Sigmoid colon (tissue), 4 donors: ENCODE results near the gene CORO2B.

Experiments used
- CTCF ChIP-seq, 4 experiments: fragments of 450-650 bp in 3 of 4; fragments of 200-600 bp in 1 of 4; IDR thresholded peaks; one replicate each; pipeline ENCODE4 v1.5.1; 2016 to 2019; ENCODE audit warnings: antibody characterized with exemption in 4 of 4, mild to moderate bottlenecking in 3 of 4, moderate library complexity in 2 of 4
- POLR2A ChIP-seq, 2 donors: fragments of 450-650 bp; IDR thresholded peaks; one replicate each; pipeline ENCODE4 v1.6.1; 2016; ENCODE audit warnings: antibody characterized with exemption in 2 of 2, mild to moderate bottlenecking in 2 of 2, moderate library complexity in 2 of 2
- POLR2AphosphoS5 ChIP-seq, 4 donors: sonication (generic); formaldehyde crosslinking; IDR thresholded peaks; one replicate each; pipeline ENCODE4 v1.6.1; 2017; ENCODE audit warnings: antibody characterized with exemption in 4 of 4

- TF ChIP-seq POLR2AphosphoS5 (IDR thresholded peaks at IDR 0.05): no peak
- no peak for TF ChIP-seq POLR2A (IDR thresholded peaks at IDR 0.05)
- no peak for TF ChIP-seq CTCF (IDR thresholded peaks at IDR 0.05)
Measured at GRCh38 chr15:68651916-68652525, 73.2 kb downstream of the CORO2B start.
